ENCODE results near the gene CELF3.
"Not testable (repeated sequence)": the region's sequence is repeated elsewhere in the genome, so short reads cannot be mapped to it uniquely, and the experiment has no call there.

CELF3 gene

DNA sequence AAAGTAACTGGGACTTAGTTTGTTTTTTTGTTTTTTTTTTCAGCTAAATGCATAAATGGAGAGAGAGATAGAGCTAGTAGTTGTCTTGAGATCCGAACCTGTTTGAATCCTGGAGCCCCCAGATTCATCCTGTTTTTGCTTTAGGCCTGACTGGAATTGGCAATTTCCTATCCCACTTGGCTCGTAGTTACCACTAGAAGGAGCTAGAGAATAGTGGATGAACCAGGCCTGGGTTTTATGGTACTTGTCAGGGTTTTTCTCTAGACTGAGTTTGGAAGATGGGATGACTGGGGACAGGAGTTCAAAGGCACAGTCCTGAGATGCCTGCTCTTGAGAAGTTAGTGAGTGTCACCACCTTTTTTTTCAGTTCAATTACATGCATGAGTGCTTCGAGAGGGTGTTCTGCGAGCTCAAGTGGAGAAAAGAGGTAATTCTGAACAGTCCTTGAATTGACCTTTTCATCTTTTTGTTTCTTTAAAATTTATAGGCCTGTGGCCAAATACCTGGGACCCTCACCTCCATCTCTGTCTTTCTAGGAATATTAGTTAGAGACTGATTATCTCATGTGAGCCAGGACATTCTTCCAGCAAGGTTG, 23.4 kb downstream of the CELF3 start:
- peak; percentile 57 for DNase-seq

GRCh38 chr1:151692226-151692625, 24.4 kb downstream of the CELF3 start:
- no peak for DNase-seq

DNA sequence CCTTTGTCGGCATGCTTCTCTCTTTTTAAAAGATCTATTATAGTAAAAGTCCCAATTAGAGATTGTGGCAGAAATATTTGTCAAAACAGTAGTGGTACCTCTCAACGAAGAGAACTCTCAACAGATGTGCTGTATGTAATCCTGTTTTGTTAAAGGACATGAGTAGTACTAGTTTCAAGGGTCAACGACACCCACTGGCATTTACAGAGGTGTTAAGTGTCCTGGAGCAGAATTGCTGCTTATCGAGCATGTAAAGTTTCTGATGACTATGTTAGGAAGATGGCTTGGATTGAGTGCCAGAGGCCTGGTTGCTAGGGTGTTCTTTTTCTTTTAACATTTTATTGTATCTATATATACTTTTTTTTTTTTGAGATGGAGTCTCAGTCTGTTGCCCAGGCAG, 27.1 kb downstream of the CELF3 start:
- no peak for DNase-seq

GRCh38 chr1:151686561-151686960, 30.0 kb downstream of the CELF3 start:
- no peak for DNase-seq

- DNase-seq, result no peak
Measured at GRCh38 chr1:151684128-151684527, 32.5 kb downstream of the CELF3 start.

DNA sequence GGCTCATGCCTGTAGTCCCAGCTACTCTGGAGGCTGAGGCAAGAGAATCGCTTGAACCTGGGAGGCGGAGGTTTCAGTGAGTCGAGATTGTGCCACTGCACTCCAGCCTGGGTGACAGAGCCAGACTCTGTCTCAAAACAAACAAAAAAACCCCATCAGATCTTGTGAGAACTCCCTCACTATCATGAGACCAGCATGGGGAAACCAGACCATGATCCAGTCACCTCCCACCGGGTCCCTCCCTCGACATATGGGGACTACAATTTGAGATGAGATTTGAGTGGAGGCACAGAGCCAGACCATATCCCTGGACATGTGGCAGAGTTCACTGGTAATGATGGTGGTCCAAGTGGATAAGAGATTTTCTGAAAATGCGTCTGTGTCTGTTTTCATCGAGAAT, 33.7 kb downstream of the CELF3 start:
- DNase-seq, result not testable (repeated sequence)

DNA sequence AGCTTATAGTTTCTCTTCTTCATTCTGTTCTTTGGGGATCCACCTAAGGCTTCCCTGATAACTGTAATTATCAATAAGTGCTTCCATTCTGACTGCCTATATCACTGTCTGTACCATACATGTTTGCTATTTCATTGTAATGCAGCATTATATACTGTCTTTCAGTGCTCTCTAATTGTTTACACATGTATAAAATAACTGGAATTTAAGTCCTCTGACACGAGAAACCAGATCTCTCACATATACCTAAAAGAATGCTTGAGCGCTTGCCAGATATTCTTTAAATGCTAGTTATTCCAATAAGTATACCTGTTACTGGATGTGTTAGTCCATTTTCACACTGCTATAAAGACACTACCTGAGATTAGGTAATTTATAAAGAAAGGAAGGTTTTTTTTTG, 34.7 kb downstream of the CELF3 start:
- DNase-seq, result no peak

- no peak for DNase-seq
Measured at GRCh38 chr1:151680826-151681225, 35.8 kb downstream of the CELF3 start.

GRCh38 chr1:151680391-151680790, 36.2 kb downstream of the CELF3 start:
- no peak for DNase-seq

- DNase-seq, result no peak
Measured at GRCh38 chr1:151673407-151673806, 43.2 kb downstream of the CELF3 start.

DNA sequence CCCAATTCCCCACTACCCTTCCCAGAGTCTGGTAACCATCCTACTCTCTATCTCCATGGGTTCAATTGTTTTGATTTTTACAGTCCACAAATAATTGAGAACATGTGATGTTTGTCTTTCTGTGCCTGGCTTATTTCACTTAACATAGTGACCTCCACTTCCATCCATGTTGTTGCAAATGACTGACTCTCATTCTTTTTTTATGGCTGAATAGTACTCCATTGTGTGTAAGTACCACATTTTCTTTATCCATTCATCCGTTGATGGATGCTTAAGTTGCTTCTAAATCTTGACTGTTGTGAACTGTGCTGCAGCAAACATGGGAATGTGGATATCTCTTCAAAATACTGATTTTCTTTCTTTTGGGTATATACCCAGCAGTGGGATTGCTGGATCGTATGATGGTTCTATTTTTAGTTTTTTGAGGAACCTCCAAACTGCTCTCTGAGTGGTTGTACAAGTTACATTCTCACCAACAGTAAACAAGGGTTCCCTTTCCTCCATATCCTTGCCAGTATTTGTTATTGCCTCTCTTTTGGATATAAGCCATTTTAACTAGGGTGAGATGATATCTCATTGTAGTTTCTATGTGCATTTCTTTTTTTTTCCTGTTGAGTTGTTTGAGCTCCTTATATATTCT, 46.4 kb downstream of the CELF3 start:
- not testable (repeated sequence) for DNase-seq

DNA sequence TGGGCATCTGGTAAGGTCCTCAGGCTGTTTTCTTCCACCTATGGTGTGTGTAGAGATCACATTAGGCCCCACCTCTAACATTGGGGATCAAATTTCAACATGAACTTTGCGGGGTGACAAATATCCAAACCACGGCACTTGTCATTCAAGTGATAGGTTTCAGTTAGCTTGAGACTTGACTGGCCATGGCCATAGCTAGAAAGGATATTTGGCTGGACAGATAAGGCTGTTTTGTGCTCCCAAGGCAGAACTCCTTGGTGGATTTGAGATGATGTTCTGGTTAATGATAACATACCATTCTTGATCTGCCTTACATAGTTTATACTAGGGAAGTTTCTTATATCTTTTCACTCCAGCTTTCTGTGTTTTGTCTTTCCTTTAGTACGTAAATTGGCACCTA, 48.5 kb downstream of the CELF3 start:
- no peak for DNase-seq

DNA sequence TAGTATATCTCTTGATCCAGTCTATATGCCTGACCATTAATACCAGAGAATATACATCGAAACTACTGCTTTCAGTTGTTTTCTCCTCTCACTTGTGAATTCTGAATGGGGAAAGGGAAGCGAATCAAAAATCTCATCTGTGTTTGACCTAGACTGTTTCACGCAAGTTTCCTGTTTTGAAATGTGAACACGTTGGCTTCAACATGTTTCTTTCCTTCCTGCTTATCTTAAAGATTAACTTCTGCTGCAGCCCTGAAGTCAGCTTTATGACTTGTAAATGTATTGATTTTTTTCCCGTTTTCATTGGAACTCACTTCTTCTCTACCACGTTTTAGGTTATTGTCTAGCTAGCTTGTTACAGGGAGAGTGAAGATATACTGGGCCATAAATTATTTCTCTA, 54.9 kb downstream of the CELF3 start:
- DNase-seq, result no peak

- no peak for DNase-seq
Measured at GRCh38 chr1:151655371-151655770, 61.2 kb downstream of the CELF3 start.

GRCh38 chr1:151653397-151653796, 63.2 kb downstream of the CELF3 start:
- DNase-seq, result no peak

All from NCI-H1092 treated with DMSO at 0.1 percent for 48 hours (cell line).